Measurements from ENCODE around the gene ZMYND11. TPM values are rescaled to one million over a fixed set of nuclear protein-coding genes. Genes with fewer than 3 reads are reported as not detected.
A peak's percentile ranks its signal among the peaks of the same experiment; 100 is the strongest.
"Not testable (repeated sequence)": the region's sequence is repeated elsewhere in the genome, so short reads cannot be mapped to it uniquely, and the experiment has no call there.

The ZMYND11 gene
- total and polyA plus RNA-seq, 12 donors, result 23.6 to 153 (median 63.6) TPM

GRCh38 chr10:299512-299911 lies 164.3 kb downstream of the ZMYND11 start:
- H3K27me3 ChIP-seq, result no peaks in the 10 kb centered on the region
- no peak overlapping the region for H3K4me3 ChIP-seq
- no peak for TF ChIP-seq POLR2A (IDR thresholded peaks at IDR 0.05)
- no peak for TF ChIP-seq CTCF (IDR thresholded peaks at IDR 0.05)
- no peaks in the 10 kb centered on the region for H3K36me3 ChIP-seq (replicated peaks in 1 of 2)
- peaks cover 0 to 3% of the 10 kb centered on the region in 2 donors for H3K4me1 ChIP-seq (replicated peaks in 1 of 2)
- no peak for DNase-seq
- WGBS, 4 donors, result 90 to 100% (median 94%) methylated on average over 2 of the region's 2 CpGs
- H3K27ac ChIP-seq, result no peak overlapping the region
- intact Hi-C loops (cut with DNase I), result no loop called here
- no peaks in the 10 kb centered on the region for H3K9me3 ChIP-seq (replicated peaks in 1 of 3)

GRCh38 chr10:299969-300368 lies 164.7 kb downstream of the ZMYND11 start:
- no peaks in the 10 kb centered on the region for H3K9me3 ChIP-seq (replicated peaks in 1 of 3)
- intact Hi-C loops (cut with DNase I), result no loop called here
- no peaks in the 10 kb centered on the region for H3K36me3 ChIP-seq (replicated peaks in 1 of 2)
- TF ChIP-seq POLR2A (IDR thresholded peaks at IDR 0.05), result no peak
- TF ChIP-seq CTCF (IDR thresholded peaks at IDR 0.05), result no peak
- no peak for DNase-seq
- no peaks in the 10 kb centered on the region for H3K27me3 ChIP-seq
- peaks cover 0 to 3% of the 10 kb centered on the region in 2 donors for H3K4me1 ChIP-seq (replicated peaks in 1 of 2)
- no peak overlapping the region for H3K27ac ChIP-seq
- H3K4me3 ChIP-seq, result no peak overlapping the region
- 95 to 97% (median 96%) methylated on average over 7 of the region's 7 CpGs for WGBS, 4 donors

- WGBS, 4 donors, result 95 to 99% (median 97%) methylated on average over 27 to 31 of the region's 31 CpGs
- peak in 1 of 7 donors; percentile 28 for DNase-seq
- intact Hi-C loops (cut with DNase I); H3K27ac ChIP-seq; H3K4me3 ChIP-seq; H3K27me3 ChIP-seq; H3K4me1 ChIP-seq (replicated peaks in 1 of 2); H3K36me3 ChIP-seq (replicated peaks in 1 of 2); H3K9me3 ChIP-seq (replicated peaks in 1 of 3): not testable (repeated sequence)
Observed at GRCh38 chr10:300580-300979, 165.3 kb downstream of the ZMYND11 start.

- 92 to 99% (median 97%) methylated on average over 9 of the region's 9 CpGs for WGBS, 4 donors
- TF ChIP-seq CTCF (IDR thresholded peaks at IDR 0.05), result no peak
- TF ChIP-seq POLR2A (IDR thresholded peaks at IDR 0.05), result no peak
- intact Hi-C loops (cut with DNase I), result no loop called here
- no peaks in the 10 kb centered on the region for H3K36me3 ChIP-seq (replicated peaks in 1 of 2)
- H3K4me1 ChIP-seq (replicated peaks in 1 of 2), result peaks cover 0 to 3% of the 10 kb centered on the region in 2 donors
- no peaks in the 10 kb centered on the region for H3K27me3 ChIP-seq
- no peaks in the 10 kb centered on the region for H3K9me3 ChIP-seq (replicated peaks in 1 of 3)
- no peak overlapping the region for H3K4me3 ChIP-seq
- H3K27ac ChIP-seq, result no peak overlapping the region
- DNase-seq, result no peak
Observed at GRCh38 chr10:301536-301935, 166.3 kb downstream of the ZMYND11 start.

Small RNA genes lying within 50 kb of the gene (small RNA-seq; reads per million reads assigned to genes)
- gene RNA5SP297 (0 reads per million in 2 donors), gene RNA5SP298 (0.33 to 0.36 reads per million in 2 donors)

Other genes starting within 250 kb of the ZMYND11 start
- under 1 TPM in 2 of 9 donors, not detected in 7; 0.18 to 0.22 TPM for gene TUBB8, start 86.2 kb upstream of the ZMYND11 start, total RNA-seq
- gene TUBB8, start 86.2 kb upstream of the ZMYND11 start, polyA plus RNA-seq, result under 1 TPM in 2 of 3 donors, not detected in 1; 0.10 to 0.72 TPM